Tibial nerve (tissue), 4 donors: ENCODE results near the gene C3orf18. TPM values are rescaled to one million over a fixed set of nuclear protein-coding genes. Genes with fewer than 3 reads are reported as not detected.
A peak's percentile ranks its signal among the peaks of the same experiment; 100 is the strongest.

Experiments used
- DNase-seq, 2 donors: peaks; one replicate each; pipeline ENCODE4 v3.0.0-alpha.2; 2019; ENCODE audit warnings: low spot score in 2 of 2
- H3K27ac ChIP-seq, 4 donors: fragments of 200-600 bp; sonication (generic) in 3 of 4; one replicate each; pipeline ENCODE4 v1.5.1; 2017 to 2019; ENCODE audit warnings: mild to moderate bottlenecking in 1 of 4
- H3K27me3 ChIP-seq, 2 donors: fragments of 200-600 bp; sonication (generic) in 1 of 2; one replicate each; pipeline versions ENCODE4 v1.5.1 to v1.6.0; 2017 to 2019
- H3K36me3 ChIP-seq, 3 donors: fragments of 200-600 bp; sonication (generic); one replicate each; pipeline ENCODE4 v1.5.1; 2018 to 2019
- H3K4me1 ChIP-seq, 4 donors: fragments of 200-600 bp; sonication (generic) in 3 of 4; one replicate each; pipeline ENCODE4 v1.5.1; 2017 to 2019
- H3K4me3 ChIP-seq, 4 donors: fragments of 200-600 bp; sonication (generic) in 3 of 4; one replicate each; pipeline ENCODE4 v1.5.1; 2017 to 2019; ENCODE audit warnings: mild to moderate bottlenecking in 1 of 4, moderate library complexity in 1 of 4
- H3K9me3 ChIP-seq, 4 donors: fragments of 200-600 bp; sonication (generic) in 3 of 4; one replicate each; pipeline ENCODE4 v1.5.1; 2017 to 2019
- EP300 ChIP-seq, 2 donors: sonication (generic); formaldehyde crosslinking; IDR thresholded peaks; one replicate each; pipeline ENCODE4 v1.6.1; 2017; ENCODE audit warnings: antibody characterized with exemption in 2 of 2, mild to moderate bottlenecking in 1 of 2
- POLR2A ChIP-seq, 2 donors: fragments of 450-650 bp; IDR thresholded peaks; one replicate each; pipeline ENCODE4 v1.6.1; 2017; ENCODE audit warnings: antibody characterized with exemption in 2 of 2, mild to moderate bottlenecking in 2 of 2, moderate library complexity in 2 of 2
- WGBS, 2 donors: methylation state at CpG; one replicate each; pipeline ENCODE4 v1.1.5; 2018; 5-methylcytosine and 5-hydroxymethylcytosine counted together
- total RNA-seq, 4 donors: library from RNA; depleted of rRNA; stranded (reverse); fragments of >200 nt; gene quantifications; one replicate each; pipeline ENCODE4 v1.1.0, GENCODE V29; 2016
- TF ChIP-seq, protein P1 (sequence below), 5 experiments: fragments of 200-600 bp in 3 of 5; fragments of 450-650 bp in 2 of 5; sonication (generic) in 3 of 5; IDR thresholded peaks; one replicate each; pipeline ENCODE4 v1.5.1; 2016 to 2019; ENCODE audit warnings: antibody characterized with exemption in 5 of 5, mild to moderate bottlenecking in 3 of 5, moderate library complexity in 2 of 5

The C3orf18 gene
- total RNA-seq, 4 donors from 2014 or later = 12.2 to 21.1 (median 19.1) TPM

DNA sequence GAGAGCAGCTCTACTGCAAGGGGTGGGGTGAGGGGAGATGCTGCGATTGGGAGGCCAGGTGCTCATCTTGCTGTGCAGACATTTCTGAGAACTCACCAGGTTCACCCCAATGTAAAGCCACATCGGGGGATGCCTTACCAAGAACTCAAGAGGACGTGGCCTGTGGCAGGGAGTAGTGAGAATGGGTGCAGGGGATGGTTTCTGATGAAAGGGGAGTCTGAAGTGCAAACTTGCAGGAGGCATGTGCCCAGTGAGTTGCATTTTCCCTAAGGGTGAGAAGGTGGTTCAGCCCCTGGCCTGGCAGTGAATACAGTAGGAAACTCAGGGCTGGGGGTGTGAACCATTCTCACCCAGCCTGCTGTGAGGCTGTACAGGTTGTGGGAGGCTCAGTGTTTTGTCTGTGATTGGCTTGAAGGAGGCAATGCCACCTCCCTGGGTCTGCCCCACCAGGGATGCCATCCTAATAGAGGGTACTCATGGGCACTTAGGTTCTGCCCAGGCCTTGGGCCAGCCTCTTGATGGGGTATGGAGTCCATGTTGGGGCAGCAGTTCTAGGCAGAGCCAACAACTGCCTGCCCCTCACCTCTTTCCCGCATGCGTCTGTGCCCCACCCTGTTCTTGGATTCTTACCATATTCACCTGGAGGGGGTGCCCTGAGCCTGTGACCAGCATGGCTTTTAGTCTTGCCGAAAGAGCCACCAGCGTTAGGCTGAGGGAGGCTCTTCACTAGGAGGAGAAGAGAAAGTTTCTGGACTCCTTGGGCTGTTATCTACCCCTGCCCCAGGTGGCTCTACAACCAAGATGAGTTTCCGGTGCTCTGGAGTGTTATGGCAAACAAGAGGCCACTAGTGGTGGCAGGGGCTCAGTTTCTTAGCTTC, 6.3 kb upstream of the C3orf18 start:
- no peak for TF ChIP-seq EP300 (IDR thresholded peaks at IDR 0.05)
- TF ChIP-seq POLR2A (IDR thresholded peaks at IDR 0.05) = no peak
- TF ChIP-seq, protein P1, sequence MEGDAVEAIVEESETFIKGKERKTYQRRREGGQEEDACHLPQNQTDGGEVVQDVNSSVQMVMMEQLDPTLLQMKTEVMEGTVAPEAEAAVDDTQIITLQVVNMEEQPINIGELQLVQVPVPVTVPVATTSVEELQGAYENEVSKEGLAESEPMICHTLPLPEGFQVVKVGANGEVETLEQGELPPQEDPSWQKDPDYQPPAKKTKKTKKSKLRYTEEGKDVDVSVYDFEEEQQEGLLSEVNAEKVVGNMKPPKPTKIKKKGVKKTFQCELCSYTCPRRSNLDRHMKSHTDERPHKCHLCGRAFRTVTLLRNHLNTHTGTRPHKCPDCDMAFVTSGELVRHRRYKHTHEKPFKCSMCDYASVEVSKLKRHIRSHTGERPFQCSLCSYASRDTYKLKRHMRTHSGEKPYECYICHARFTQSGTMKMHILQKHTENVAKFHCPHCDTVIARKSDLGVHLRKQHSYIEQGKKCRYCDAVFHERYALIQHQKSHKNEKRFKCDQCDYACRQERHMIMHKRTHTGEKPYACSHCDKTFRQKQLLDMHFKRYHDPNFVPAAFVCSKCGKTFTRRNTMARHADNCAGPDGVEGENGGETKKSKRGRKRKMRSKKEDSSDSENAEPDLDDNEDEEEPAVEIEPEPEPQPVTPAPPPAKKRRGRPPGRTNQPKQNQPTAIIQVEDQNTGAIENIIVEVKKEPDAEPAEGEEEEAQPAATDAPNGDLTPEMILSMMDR (IDR thresholded peaks at IDR 0.05) = no peak
- H3K36me3 ChIP-seq = peaks cover 0 to 61% (median 0%) of the 10 kb centered on the region in 3 donors
- H3K27ac ChIP-seq = no peak overlapping the region
- no peaks in the 10 kb centered on the region for H3K27me3 ChIP-seq
- H3K9me3 ChIP-seq = no peaks in the 10 kb centered on the region
- no peak overlapping the region for H3K4me3 ChIP-seq
- H3K4me1 ChIP-seq = peaks cover 0 to 36% (median 14%) of the 10 kb centered on the region in 4 donors
- WGBS, 2 donors = 86 to 91% methylated on average over 8 of the region's 8 CpGs
- no peak for DNase-seq

DNA sequence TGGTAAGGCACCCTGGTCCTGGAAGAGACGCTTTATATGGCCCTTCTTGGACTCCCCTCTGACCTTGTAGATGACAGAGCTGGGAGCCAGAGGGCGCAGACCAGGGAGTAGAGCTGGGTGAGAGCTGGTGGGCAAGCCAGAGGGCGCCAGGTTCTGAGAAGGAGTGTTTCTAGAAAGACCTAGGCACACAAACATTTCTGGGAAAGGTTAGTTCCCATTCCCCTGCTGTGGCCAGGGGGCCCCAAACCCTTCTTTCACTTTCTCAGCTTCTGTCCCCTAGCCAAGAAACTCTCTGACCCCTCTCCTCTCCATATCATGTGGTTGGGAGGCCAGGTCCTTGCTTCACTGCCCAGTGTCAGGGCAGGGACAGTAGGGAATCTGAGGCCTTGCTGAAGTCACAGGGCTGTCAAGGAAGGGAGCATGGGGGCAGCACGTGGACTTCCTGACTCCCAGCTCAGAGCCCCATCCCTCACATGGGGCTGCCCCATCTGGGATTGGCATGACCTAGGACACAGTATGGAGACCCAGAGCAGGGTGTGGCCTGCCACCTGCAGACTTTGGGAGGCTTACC, 5.3 kb upstream of the C3orf18 start:
- Histone ChIP-seq H3K4me1 (peaks cover 0 to 45% (median 15%) of the 10 kb centered on the region in 4 donors), H3K27ac (no peak overlapping the region), H3K27me3 (no peaks in the 10 kb centered on the region), H3K36me3 (peaks cover 0 to 51% (median 0%) of the 10 kb centered on the region in 3 donors), H3K9me3 (no peaks in the 10 kb centered on the region), H3K4me3 (no peak overlapping the region)
- no peak for DNase-seq
- TF ChIP-seq POLR2A (IDR thresholded peaks at IDR 0.05) (no peak), EP300 (IDR thresholded peaks at IDR 0.05) (no peak)
- TF ChIP-seq, protein P1 (IDR thresholded peaks at IDR 0.05) = no peak
- WGBS, 2 donors = 81 to 88% methylated on average over 4 of the region's 4 CpGs

DNA sequence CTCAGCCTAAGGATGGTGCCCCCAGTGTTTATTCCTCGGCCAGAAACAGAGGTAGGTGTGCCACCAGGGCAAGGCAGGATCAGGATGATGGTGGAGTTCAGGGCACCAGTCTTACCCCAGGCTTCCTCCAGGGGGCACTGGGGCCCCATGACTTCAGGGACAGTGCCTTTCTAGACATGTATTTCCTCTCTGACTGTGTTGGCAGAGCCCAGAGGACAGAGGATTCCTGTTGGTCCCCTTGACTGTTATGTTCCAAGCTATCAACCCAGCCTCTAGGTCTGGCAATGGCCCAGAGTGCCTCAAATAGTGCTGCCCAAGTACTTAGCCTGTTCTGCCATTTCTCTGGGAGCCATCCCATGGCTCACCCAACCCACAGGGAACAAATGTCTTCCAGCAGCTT, 4.6 kb upstream of the C3orf18 start:
- TF ChIP-seq EP300 (IDR thresholded peaks at IDR 0.05) (peak in 1 of 2 donors; percentile 52), POLR2A (IDR thresholded peaks at IDR 0.05) (no peak)
- TF ChIP-seq, protein P1 (IDR thresholded peaks at IDR 0.05) = peak; percentile 78 to 95 (median 84)
- peak; percentile 38 to 79 for DNase-seq
- Histone ChIP-seq H3K27me3 (no peaks in the 10 kb centered on the region), H3K4me1 (peaks cover 0 to 50% (median 17%) of the 10 kb centered on the region in 4 donors), H3K36me3 (peaks cover 0 to 44% (median 0%) of the 10 kb centered on the region in 3 donors), H3K4me3 (no peak overlapping the region), H3K9me3 (no peaks in the 10 kb centered on the region), H3K27ac (peak overlapping the region in 1 of 4 donors; percentile 35)
- no CpG with 5 or more reads among the region's 1 CpG for WGBS, 2 donors

DNA sequence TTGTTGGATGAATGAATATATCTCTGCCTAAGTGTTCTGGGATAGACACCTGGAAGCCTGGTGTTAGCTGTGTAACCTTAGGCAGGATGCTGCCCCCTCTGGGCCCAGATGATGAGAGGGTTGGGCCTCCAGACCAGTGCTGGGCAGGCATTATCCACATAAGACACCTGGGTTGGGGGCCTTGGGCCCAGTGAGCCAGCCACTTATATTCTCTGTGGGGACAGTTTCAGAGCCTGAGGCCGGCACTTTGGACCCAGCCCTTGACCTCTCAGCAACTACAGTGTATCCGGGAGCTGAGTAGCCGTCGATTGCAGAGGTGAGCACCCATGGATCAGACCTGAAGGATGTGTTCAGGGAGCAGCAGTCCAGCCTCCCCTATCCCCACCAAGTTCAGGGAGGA, 3.9 kb upstream of the C3orf18 start:
- no peak for DNase-seq
- Histone ChIP-seq H3K4me1 (peaks cover 0 to 57% (median 24%) of the 10 kb centered on the region in 4 donors), H3K27me3 (no peaks in the 10 kb centered on the region), H3K9me3 (no peaks in the 10 kb centered on the region), H3K4me3 (no peak overlapping the region), H3K36me3 (peaks cover 0 to 37% (median 0%) of the 10 kb centered on the region in 3 donors), H3K27ac (no peak overlapping the region)
- TF ChIP-seq, protein P1 (IDR thresholded peaks at IDR 0.05) = no peak
- TF ChIP-seq POLR2A (IDR thresholded peaks at IDR 0.05) (no peak), EP300 (IDR thresholded peaks at IDR 0.05) (no peak)
- WGBS, 2 donors = 86 to 88% methylated on average over 4 of the region's 4 CpGs
